ENCODE data around the gene MOV10L1. TPM values are rescaled to one million over a fixed set of nuclear protein-coding genes. Genes with fewer than 3 reads are reported as not detected.

MOV10L1 gene
- total RNA-seq, 8 experiments from 2014 or later, result 0.11 to 2.9 (median 0.45) TPM

DNA sequence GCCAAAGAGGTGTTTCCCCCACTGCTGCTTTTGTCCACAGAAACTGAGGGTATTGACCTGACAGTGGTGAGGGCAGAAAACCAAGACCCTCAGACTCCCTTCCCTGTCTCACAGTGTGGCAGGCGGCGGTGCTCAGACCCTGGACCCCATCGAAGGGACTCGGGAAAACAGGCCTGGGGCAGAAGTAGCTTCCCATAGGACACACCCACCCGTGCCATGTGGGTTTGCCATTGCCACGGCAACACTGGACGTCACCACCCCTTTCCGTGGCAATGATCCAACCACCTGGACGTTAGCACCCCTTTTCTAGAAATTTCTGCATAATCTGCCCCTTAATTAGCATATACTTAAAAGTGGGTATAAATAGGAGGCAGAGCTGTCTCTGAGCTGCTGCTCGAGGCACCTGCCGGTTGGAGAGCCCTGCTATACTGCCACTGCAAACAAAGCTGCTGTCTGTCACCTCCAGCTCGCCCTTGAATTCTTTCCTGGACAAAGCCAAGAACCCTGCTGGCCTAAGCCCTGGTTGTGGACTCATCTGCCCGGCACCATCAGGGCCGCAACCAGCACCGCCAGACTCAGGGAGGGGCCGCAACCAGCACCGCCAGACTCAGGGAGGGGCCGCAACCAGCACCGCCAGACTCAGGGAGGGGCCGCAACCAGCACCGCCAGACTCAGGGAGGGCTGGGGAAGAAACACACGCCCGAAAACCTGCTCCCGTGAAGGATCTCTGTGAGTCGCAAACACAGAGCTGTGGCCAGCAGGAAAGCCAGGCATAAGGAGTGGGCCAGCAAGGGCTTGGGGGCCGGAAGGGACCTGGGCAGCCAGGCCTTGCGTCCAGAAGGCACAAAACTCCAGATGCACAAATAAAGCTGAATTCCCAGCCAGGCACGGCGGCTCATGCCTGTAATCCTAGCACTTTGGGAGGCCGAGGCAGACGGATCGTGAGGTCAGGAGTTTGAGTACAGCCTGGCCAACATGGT is 15.0 kb upstream of the MOV10L1 start:
- no peak overlapping the region for H3K27ac ChIP-seq
- H3K4me3 ChIP-seq, result no peak overlapping the region
- in situ Hi-C loops (cut with MboI; ENCODE audit: low pct_unique_long_range_greater_than_20kb in 2 of 9, low sequenced_read_pairs in 9 of 9, unreplicated experiment in 9 of 9), result no loop called here
- ATAC-seq (replicated peaks in 6 of 8), result peak; percentile 55 to 87 (median 82)
- WGBS, 10 experiments, result 63 to 100% (median 84%) methylated on average over 1 to 11 of the region's 32 CpGs; no CpG with 5 or more reads in 6 of the 10 experiments
- H3K4me1 ChIP-seq (replicated peaks in 1 of 2), result peaks cover 0 to 11% of the 10 kb centered on the region in 2 donors

DNA sequence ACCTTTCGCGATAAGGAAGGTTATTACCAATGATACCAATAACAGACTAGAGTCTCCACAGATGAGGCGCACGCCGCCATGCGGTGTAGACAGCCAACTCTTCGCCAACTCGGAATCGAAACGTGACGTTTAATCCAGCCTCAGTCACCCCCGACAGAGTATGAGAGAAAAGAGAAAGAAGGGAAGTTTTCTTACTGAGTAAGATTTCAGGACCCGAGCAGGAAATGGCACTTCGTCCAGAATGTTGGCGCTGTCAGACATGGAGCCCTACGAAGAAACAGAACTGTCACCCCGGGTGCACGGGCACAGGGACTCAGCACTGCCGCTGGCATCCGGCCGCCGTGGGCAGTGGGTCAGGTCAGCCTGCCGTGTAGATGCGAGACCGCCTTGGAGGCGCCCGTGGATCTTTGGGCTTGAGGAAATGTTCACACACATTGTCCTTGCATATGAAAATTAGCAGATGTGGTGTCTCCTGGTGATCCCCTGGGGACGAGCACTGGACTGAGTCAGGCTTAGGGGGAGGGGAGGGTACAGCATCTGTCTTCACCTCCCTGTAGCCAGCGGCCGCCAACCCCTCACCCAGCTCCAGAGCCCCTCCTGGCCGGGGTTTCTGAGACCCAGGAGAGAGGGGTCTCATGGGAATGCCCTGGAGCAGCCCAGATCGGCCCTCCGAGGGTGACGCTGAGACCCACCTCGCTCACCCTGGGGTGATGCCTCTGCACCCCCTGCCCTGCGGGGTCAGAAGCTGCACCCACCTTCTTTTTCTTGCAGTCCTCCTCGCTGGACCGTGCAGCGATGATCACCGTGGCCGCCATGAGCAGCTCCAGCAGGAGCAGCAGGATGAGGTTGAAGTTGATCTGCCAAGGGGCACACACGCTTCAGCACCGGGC is 12.9 kb upstream of the MOV10L1 start:
- Histone ChIP-seq H3K4me3 (no peak overlapping the region), H3K27ac (no peak overlapping the region), H3K4me1 (replicated peaks in 1 of 2) (peaks cover 0 to 11% of the 10 kb centered on the region in 2 donors)
- 75 to 93% (median 90%) methylated on average over 2 to 28 of the region's 43 CpGs; no CpG with 5 or more reads in 4 of the 10 experiments for WGBS, 10 experiments
- in situ Hi-C loops (cut with MboI; ENCODE audit: low pct_unique_long_range_greater_than_20kb in 2 of 9, low sequenced_read_pairs in 9 of 9, unreplicated experiment in 9 of 9), result no loop called here
- peak in 3 of 8 experiments; percentile 13 to 16 (median 16) for ATAC-seq (replicated peaks in 6 of 8)

DNA sequence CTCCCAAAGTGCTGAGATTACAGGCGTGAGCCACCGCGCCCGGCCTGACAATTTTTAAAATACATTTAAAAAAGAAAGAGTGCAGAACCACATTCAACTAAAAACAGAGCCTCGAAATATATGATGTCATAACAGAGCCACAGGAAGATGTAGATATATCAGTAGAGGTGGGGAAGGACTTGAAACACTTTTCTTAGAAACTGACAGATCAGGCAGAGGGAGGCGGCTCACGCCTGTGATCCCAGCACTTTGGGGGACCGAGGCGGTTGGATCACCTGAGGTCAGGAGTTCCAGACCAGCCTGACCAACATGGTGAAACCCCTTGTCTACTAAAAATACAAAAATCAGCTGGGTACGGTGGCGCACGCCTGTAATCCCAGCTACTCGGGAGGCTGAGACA is 11.6 kb upstream of the MOV10L1 start:
- H3K27ac ChIP-seq, result no peak overlapping the region
- H3K4me3 ChIP-seq, result no peak overlapping the region
- peaks cover 0 to 11% of the 10 kb centered on the region in 2 donors for H3K4me1 ChIP-seq (replicated peaks in 1 of 2)
- in situ Hi-C loops (cut with MboI; ENCODE audit: low pct_unique_long_range_greater_than_20kb in 2 of 9, low sequenced_read_pairs in 9 of 9, unreplicated experiment in 9 of 9), result no loop called here
- ATAC-seq (replicated peaks in 6 of 8), result no peak
- WGBS, 10 experiments, result 88 to 100% (median 94%) methylated on average over 1 to 13 of the region's 13 CpGs; no CpG with 5 or more reads in 3 of the 10 experiments

DNA sequence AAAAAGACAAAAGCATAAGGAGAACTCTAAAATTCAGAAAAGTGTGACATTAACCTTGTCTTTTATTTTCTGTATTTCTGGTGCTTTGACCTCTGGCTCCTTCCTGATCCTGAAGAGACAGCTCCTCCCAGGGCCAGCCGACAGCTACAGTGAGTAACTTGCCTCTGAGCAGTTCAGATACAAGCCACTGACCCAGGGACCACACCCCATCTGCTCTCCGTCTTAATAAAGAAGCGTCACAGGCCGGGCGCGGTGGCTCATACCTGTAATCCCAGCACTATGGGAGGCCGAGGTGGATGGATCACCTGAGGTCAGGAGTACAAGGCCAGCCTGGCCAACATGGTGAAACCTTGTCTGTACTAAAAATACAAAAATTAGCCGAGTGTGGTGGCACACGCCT is 11.0 kb upstream of the MOV10L1 start:
- in situ Hi-C loops (cut with MboI; ENCODE audit: low pct_unique_long_range_greater_than_20kb in 2 of 9, low sequenced_read_pairs in 9 of 9, unreplicated experiment in 9 of 9), result no loop called here
- no peak overlapping the region for H3K27ac ChIP-seq
- no peak overlapping the region for H3K4me3 ChIP-seq
- peaks cover 0 to 11% of the 10 kb centered on the region in 2 donors for H3K4me1 ChIP-seq (replicated peaks in 1 of 2)
- 60 to 93% (median 83%) methylated on average over 1 to 9 of the region's 9 CpGs; no CpG with 5 or more reads in 4 of the 10 experiments for WGBS, 10 experiments
- ATAC-seq (replicated peaks in 6 of 8), result peak in 1 of 8 experiments; percentile 57

DNA sequence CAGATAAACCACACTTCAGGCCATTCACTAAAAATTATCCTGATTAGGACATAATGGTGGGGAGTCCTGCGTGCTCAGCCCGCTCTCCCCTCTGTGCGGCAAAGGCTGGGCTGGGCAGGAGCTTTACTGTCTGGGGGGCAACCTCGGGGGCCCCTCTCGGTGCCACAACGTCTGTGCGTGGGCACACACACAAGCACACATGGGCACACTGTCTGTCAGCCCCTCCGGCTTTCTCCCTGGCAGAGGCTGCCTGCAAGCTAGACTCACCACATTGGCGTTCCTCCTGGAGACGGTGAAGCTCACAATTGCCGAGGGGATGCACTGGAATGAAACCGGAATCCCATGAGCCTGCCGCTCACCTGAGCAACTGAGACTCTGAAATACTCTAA is 9.7 kb upstream of the MOV10L1 start:
- WGBS, 10 experiments, result 40 to 100% (median 70%) methylated on average over 1 to 6 of the region's 13 CpGs; no CpG with 5 or more reads in 4 of the 10 experiments
- in situ Hi-C loops (cut with MboI; ENCODE audit: low pct_unique_long_range_greater_than_20kb in 2 of 9, low sequenced_read_pairs in 9 of 9, unreplicated experiment in 9 of 9), result no loop called here

DNA sequence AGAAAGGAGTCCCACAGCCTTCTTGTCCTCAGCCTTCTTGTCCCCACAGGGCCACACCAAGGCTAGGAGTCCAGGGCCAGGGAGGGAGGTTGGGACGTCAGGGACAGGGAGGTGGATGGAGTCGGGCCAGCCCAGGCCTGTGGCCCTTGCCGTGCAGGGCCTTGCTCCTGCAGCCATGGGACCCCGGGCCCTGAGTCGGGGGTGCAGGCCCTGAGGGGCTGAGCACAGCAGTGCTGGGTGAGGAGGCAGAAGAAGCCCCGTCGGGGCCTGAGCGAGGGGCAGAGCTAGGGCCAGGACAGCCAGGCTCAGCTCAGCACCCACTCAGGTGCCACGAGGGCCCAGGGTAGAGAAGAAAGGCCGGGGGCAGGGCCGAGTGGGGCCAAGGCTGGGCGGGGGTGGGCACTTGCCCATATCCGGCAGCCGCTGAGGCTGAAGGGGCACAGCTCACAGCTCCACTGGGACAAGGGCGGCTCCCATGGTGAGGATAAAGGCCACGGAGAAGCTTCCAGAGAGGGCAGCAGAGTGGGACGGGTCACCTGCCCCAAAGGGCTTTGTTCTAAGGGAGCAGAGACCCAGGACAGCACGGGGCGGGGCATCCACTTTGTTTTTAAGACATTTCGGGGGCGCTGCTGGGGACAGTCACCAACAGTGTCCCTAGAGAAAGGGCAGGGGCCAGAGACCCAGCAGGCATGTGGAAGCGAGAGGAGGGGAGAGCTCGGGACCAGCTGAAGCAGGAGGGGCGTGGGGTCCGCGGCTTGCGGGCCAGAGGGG is 8.2 kb upstream of the MOV10L1 start:
- 73 to 80% methylated on average over 1 to 5 of the region's 27 CpGs; no CpG with 5 or more reads in 8 of the 10 experiments for WGBS, 10 experiments

More for the DNA sequence above, 9.7 kb upstream of the MOV10L1 start:
- Histone ChIP-seq H3K4me3 (no peak overlapping the region), H3K27ac (no peak overlapping the region), H3K4me1 (replicated peaks in 1 of 2) (peaks cover 0 to 3% of the 10 kb centered on the region in 2 donors)
- peak in 1 of 8 experiments; percentile 37 for ATAC-seq (replicated peaks in 6 of 8)

DNA sequence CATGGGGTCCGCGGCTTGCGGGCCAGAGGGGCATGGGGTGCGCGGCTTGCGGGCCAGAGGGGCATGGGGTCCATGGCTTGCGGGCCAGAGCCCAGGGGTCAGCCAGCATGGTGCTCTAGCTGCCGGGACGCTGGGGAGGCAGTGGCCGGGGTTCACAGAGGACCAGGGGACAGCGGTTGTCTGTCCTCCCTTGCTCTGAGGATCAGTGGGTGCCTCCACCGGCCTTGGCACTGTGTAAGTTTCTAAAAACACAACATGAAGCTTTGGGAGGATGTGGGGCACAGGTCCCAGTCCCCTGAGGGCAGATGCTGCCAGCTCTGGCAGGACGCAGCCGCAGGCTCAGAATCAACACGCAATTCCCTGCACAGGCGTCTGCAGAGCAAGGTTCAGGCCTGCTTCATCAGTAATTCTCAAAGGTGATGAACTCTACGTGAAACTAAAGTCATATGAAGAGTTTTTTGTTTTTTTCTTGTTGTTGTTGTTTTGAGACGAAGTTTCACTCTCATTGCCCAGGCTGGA is 7.5 kb upstream of the MOV10L1 start:
- no peak for ATAC-seq (replicated peaks in 6 of 8)
- Histone ChIP-seq H3K27ac (no peak overlapping the region), H3K4me1 (replicated peaks in 1 of 2) (no peaks in the 10 kb centered on the region), H3K4me3 (no peak overlapping the region)
- in situ Hi-C loops (cut with MboI; ENCODE audit: low pct_unique_long_range_greater_than_20kb in 2 of 9, low sequenced_read_pairs in 9 of 9, unreplicated experiment in 9 of 9), result no loop called here
- 58 to 100% (median 90%) methylated on average over 1 to 5 of the region's 18 CpGs; no CpG with 5 or more reads in 5 of the 10 experiments for WGBS, 10 experiments

More for the DNA sequence above, 8.2 kb upstream of the MOV10L1 start:
- Histone ChIP-seq H3K4me1 (replicated peaks in 1 of 2) (no peaks in the 10 kb centered on the region), H3K27ac (no peak overlapping the region), H3K4me3 (no peak overlapping the region)
- ATAC-seq (replicated peaks in 6 of 8), result no peak
- in situ Hi-C loops (cut with MboI; ENCODE audit: low pct_unique_long_range_greater_than_20kb in 2 of 9, low sequenced_read_pairs in 9 of 9, unreplicated experiment in 9 of 9), result no loop called here

DNA sequence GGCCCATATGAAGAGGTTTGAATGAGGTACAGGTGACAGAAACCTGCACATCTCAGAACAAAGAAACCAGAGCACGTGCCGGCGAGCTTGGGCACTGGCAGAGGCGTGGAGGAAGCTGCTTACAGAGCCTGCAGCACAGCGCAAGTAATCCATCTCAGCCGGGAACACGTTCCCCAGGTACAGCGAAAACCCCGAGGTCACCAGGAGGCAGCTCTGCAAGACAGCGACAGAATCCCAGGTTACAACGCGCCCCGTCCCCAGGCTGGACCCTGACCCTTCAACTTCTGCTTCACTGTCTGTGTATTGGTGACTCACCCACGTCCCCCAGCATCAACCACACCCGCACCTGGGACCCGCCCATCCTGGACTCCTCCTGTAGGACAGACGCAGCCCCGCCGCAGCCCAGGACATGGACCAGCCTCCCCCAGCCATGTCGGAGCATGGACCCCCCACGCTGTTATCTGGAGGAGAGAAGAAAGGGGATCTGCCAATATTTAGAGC is 6.8 kb upstream of the MOV10L1 start:
- in situ Hi-C loops (cut with MboI; ENCODE audit: low pct_unique_long_range_greater_than_20kb in 2 of 9, low sequenced_read_pairs in 9 of 9, unreplicated experiment in 9 of 9), result no loop called here
- Histone ChIP-seq H3K4me1 (replicated peaks in 1 of 2) (no peaks in the 10 kb centered on the region), H3K4me3 (no peak overlapping the region), H3K27ac (no peak overlapping the region)
- 20 to 93% (median 83%) methylated on average over 1 to 5 of the region's 21 CpGs; no CpG with 5 or more reads in 5 of the 10 experiments for WGBS, 10 experiments
- no peak for ATAC-seq (replicated peaks in 6 of 8)

DNA sequence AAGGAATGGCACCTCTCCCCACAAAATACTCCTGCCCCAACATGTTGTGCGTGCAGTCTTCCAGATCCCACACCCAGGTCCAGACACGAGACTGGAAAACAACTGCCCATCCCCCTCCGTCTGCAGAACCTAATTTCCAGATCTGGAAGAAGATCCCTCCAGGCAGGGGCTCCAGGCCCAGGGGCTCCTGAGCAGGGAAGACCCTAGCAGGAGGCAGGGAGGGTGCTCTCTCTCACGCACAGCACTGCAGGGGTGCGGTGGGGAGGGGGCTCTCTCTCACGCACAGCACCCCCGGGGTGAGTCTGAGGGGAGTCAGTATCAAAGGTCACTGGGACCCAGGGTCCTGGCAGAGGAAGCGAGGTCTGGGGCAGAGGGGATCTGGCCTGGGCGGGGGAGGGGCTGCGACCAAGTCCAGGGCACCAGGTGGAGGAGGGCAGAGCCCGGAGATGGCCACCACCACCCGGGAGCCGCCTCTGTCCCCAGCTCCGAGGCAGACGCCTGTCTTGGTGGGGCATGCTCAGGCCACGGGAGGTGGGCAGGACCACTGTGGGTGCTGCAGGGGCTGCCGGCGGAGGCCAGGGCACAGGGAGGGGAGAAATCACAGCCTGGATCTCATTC is 6.2 kb upstream of the MOV10L1 start:
- no peak overlapping the region for H3K4me3 ChIP-seq
- no peak overlapping the region for H3K27ac ChIP-seq
- no peaks in the 10 kb centered on the region for H3K4me1 ChIP-seq (replicated peaks in 1 of 2)
- WGBS, 10 experiments, result 0 to 88% (median 65%) methylated on average over 1 to 3 of the region's 18 CpGs; no CpG with 5 or more reads in 4 of the 10 experiments
- in situ Hi-C loops (cut with MboI; ENCODE audit: low pct_unique_long_range_greater_than_20kb in 2 of 9, low sequenced_read_pairs in 9 of 9, unreplicated experiment in 9 of 9), result no loop called here
- peak in 3 of 8 experiments; percentile 8 to 33 (median 9) for ATAC-seq (replicated peaks in 6 of 8)

DNA sequence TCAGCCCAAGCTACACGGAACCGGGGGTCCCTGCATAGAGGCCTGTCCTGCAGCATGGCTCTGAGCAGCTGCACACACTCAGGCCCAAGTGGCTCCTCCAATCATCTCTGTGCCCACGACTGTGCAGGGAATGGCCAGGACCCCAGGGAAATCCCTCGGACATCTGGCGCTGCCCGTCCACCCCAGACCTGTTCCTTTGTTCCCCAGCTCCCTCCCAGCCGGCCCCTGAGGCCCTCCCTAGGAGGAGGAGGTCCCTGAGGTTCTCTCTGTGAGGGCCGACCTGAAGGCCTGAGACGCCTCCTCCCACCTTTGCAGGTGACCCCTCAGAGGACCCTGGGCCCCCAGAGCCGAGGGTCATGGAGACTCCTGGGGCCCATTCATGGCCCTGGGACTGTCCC is 5.7 kb upstream of the MOV10L1 start:
- peak in 4 of 8 experiments; percentile 26 to 65 (median 46) for ATAC-seq (replicated peaks in 6 of 8)
- Histone ChIP-seq H3K4me3 (no peak overlapping the region), H3K4me1 (replicated peaks in 1 of 2) (no peaks in the 10 kb centered on the region), H3K27ac (no peak overlapping the region)
- in situ Hi-C loops (cut with MboI; ENCODE audit: low pct_unique_long_range_greater_than_20kb in 2 of 9, low sequenced_read_pairs in 9 of 9, unreplicated experiment in 9 of 9), result no loop called here
- WGBS, 10 experiments, result 13 to 100% (median 89%) methylated on average over 1 to 4 of the region's 10 CpGs; no CpG with 5 or more reads in 7 of the 10 experiments

DNA sequence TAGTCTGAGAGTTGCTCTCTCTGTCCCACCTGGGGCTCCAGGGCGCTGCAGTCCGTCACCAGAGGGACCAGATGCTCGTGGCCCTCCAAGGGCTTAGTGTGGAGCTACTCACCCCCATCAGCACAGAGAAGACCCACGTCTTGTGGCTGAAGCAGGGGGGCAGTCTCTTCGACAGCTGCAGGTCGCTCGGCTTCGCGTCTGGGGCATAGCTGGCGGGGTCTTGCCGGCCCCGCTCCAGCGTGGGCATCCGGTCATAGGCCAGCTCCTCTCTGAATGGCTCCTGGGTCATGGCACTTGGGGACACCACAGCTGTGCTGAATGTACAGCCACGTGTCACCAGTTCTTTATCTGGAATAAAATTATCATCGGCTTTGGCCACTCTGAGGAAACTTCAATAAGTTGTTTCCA is 5.2 kb upstream of the MOV10L1 start:
- 61 to 93% (median 82%) methylated on average over 2 to 10 of the region's 16 CpGs; no CpG with 5 or more reads in 5 of the 10 experiments for WGBS, 10 experiments
- H3K4me1 ChIP-seq (replicated peaks in 1 of 2), result no peaks in the 10 kb centered on the region
- no peak for ATAC-seq (replicated peaks in 6 of 8)
- no peak overlapping the region for H3K27ac ChIP-seq
- in situ Hi-C loops (cut with MboI; ENCODE audit: low pct_unique_long_range_greater_than_20kb in 2 of 9, low sequenced_read_pairs in 9 of 9, unreplicated experiment in 9 of 9), result no loop called here
- no peak overlapping the region for H3K4me3 ChIP-seq

Measured in motor neuron (in vitro differentiated cells).